Measurements from ENCODE around the gene WDR44. TPM values are rescaled to one million over a fixed set of nuclear protein-coding genes. Genes with fewer than 3 reads are reported as not detected.
A peak's percentile ranks its signal among the peaks of the same experiment; 100 is the strongest.

Gene WDR44
- total and polyA plus RNA-seq, 4 experiments from 2014 or later, result 7.6 to 24.1 (median 15.5) TPM

- H3K27ac Mint-ChIP-seq, result peak overlapping the region in 1 of 7 donors; percentile 24
- POLR2A ChIA-PET (ENCODE audit: partially characterized antibody), result no interaction called here
Observed at GRCh38 chrX:118360429-118361125, 14.7 kb downstream of the WDR44 start.

GRCh38 chrX:118364261-118364660 is 18.4 kb downstream of the WDR44 start:
- H3K9me3 ChIP-seq (ENCODE audit: control insufficient read depth in 1 of 2, low read length in 2 of 2), result no peaks in the 10 kb centered on the region
- peaks cover 3 to 8% of the 10 kb centered on the region in 2 donors for H3K36me3 Mint-ChIP-seq
- ChIA-PET CTCF (ENCODE audit: partially characterized antibody) (no interaction called here), POLR2A (ENCODE audit: partially characterized antibody) (interaction anchor here (0.9 to 1.5 kb wide), 2 partner anchors 10 to 18 kb away, joined by 3 to 4 read pairs; partner anchors contain the start of gene WDR44)
- no peak overlapping the region for H3K4me3 ChIP-seq (ENCODE audit: low read length in 2 of 2)
- peaks cover 16% of the 10 kb centered on the region for H3K4me1 ChIP-seq (ENCODE audit: insufficient read depth, low read length)
- H3K27me3 ChIP-seq (ENCODE audit: insufficient read depth, low read length), result no peaks in the 10 kb centered on the region
- no peaks in the 10 kb centered on the region for H3K27me3 Mint-ChIP-seq
- no peak overlapping the region for H3K4me3 Mint-ChIP-seq
- DNase-seq, result no peak
- H3K9me3 Mint-ChIP-seq, result no peaks in the 10 kb centered on the region
- peaks cover 14 to 22% (median 19%) of the 10 kb centered on the region in 4 donors for H3K4me1 Mint-ChIP-seq
- no peak overlapping the region for H3K27ac ChIP-seq (ENCODE audit: low read depth, low read length)
- intact Hi-C loops (cut with micrococcal nuclease), result no loop called here
- no peaks in the 10 kb centered on the region for H3K36me3 ChIP-seq (ENCODE audit: insufficient read depth, low read length)
- H3K27ac Mint-ChIP-seq, result peak overlapping the region in 2 of 7 donors; percentile 27 to 61

More at GRCh38 chrX:118360429-118361125, 14.7 kb downstream of the WDR44 start:
- DNase-seq, result no peak
- CTCF ChIA-PET (ENCODE audit: partially characterized antibody), result no interaction called here
- H3K9me3 Mint-ChIP-seq, result no peaks in the 10 kb centered on the region
- no peak overlapping the region for H3K27ac ChIP-seq (ENCODE audit: low read depth, low read length)
- H3K4me1 Mint-ChIP-seq, result peaks cover 22 to 29% (median 26%) of the 10 kb centered on the region in 4 donors
- no peak overlapping the region for H3K4me3 ChIP-seq (ENCODE audit: low read length in 2 of 2)
- peaks cover 21% of the 10 kb centered on the region for H3K4me1 ChIP-seq (ENCODE audit: insufficient read depth, low read length)
- no peaks in the 10 kb centered on the region for H3K27me3 Mint-ChIP-seq
- H3K36me3 Mint-ChIP-seq, result no peaks in the 10 kb centered on the region
- H3K4me3 Mint-ChIP-seq, result no peak overlapping the region
- H3K27me3 ChIP-seq (ENCODE audit: insufficient read depth, low read length), result no peaks in the 10 kb centered on the region
- intact Hi-C loops (cut with micrococcal nuclease), result no loop called here
- no peaks in the 10 kb centered on the region for H3K9me3 ChIP-seq (ENCODE audit: control insufficient read depth in 1 of 2, low read length in 2 of 2)
- no peaks in the 10 kb centered on the region for H3K36me3 ChIP-seq (ENCODE audit: insufficient read depth, low read length)

- CTCF ChIA-PET (ENCODE audit: partially characterized antibody), result no interaction called here
- Mint-ChIP-seq H3K9me3 (no peaks in the 10 kb centered on the region), H3K4me3 (no peak overlapping the region), H3K36me3 (peaks cover 5 to 8% of the 10 kb centered on the region in 2 donors), H3K27me3 (no peaks in the 10 kb centered on the region), H3K4me1 (peaks cover 7 to 17% (median 13%) of the 10 kb centered on the region in 4 donors), H3K27ac (no peak overlapping the region)
- H3K27ac ChIP-seq (ENCODE audit: low read depth, low read length), result no peak overlapping the region
- no peaks in the 10 kb centered on the region for H3K36me3 ChIP-seq (ENCODE audit: insufficient read depth, low read length)
- DNase-seq, result no peak
- H3K9me3 ChIP-seq (ENCODE audit: control insufficient read depth in 1 of 2, low read length in 2 of 2), result no peaks in the 10 kb centered on the region
- no peaks in the 10 kb centered on the region for H3K27me3 ChIP-seq (ENCODE audit: insufficient read depth, low read length)
- intact Hi-C loops (cut with micrococcal nuclease), result no loop called here
- no peak overlapping the region for H3K4me3 ChIP-seq (ENCODE audit: low read length in 2 of 2)
- POLR2A ChIA-PET (ENCODE audit: partially characterized antibody), result no interaction called here
- H3K4me1 ChIP-seq (ENCODE audit: insufficient read depth, low read length), result peaks cover 7% of the 10 kb centered on the region
Observed at GRCh38 chrX:118367338-118367737, 21.4 kb downstream of the WDR44 start.

- Mint-ChIP-seq H3K9me3 (no peaks in the 10 kb centered on the region), H3K27ac (no peak overlapping the region), H3K4me1 (peaks cover 4 to 17% (median 9%) of the 10 kb centered on the region in 4 donors), H3K36me3 (peaks cover 5 to 8% of the 10 kb centered on the region in 2 donors), H3K4me3 (no peak overlapping the region), H3K27me3 (no peaks in the 10 kb centered on the region)
- H3K9me3 ChIP-seq (ENCODE audit: control insufficient read depth in 1 of 2, low read length in 2 of 2), result no peaks in the 10 kb centered on the region
- ChIA-PET POLR2A (ENCODE audit: partially characterized antibody) (no interaction called here), CTCF (ENCODE audit: partially characterized antibody) (no interaction called here)
- no peaks in the 10 kb centered on the region for H3K36me3 ChIP-seq (ENCODE audit: insufficient read depth, low read length)
- no peak overlapping the region for H3K4me3 ChIP-seq (ENCODE audit: low read length in 2 of 2)
- H3K4me1 ChIP-seq (ENCODE audit: insufficient read depth, low read length), result peaks cover 7% of the 10 kb centered on the region
- no peak overlapping the region for H3K27ac ChIP-seq (ENCODE audit: low read depth, low read length)
- intact Hi-C loops (cut with micrococcal nuclease), result no loop called here
- H3K27me3 ChIP-seq (ENCODE audit: insufficient read depth, low read length), result no peaks in the 10 kb centered on the region
- no peak for DNase-seq
Observed at GRCh38 chrX:118368398-118368797, 22.5 kb downstream of the WDR44 start.

GRCh38 chrX:118370921-118371624 is 25.2 kb downstream of the WDR44 start:
- H3K36me3 ChIP-seq (ENCODE audit: insufficient read depth, low read length), result no peaks in the 10 kb centered on the region
- no peak overlapping the region for H3K27ac Mint-ChIP-seq
- peaks cover 0 to 5% (median 4%) of the 10 kb centered on the region in 4 donors for H3K4me1 Mint-ChIP-seq
- H3K4me3 Mint-ChIP-seq, result no peak overlapping the region
- DNase-seq, result no peak
- H3K27me3 Mint-ChIP-seq, result no peaks in the 10 kb centered on the region
- CTCF ChIA-PET (ENCODE audit: partially characterized antibody), result no interaction called here
- H3K9me3 ChIP-seq (ENCODE audit: control insufficient read depth in 1 of 2, low read length in 2 of 2), result no peaks in the 10 kb centered on the region
- H3K36me3 Mint-ChIP-seq, result peaks cover 5 to 8% of the 10 kb centered on the region in 2 donors
- H3K27ac ChIP-seq (ENCODE audit: low read depth, low read length), result no peak overlapping the region
- POLR2A ChIA-PET (ENCODE audit: partially characterized antibody), result no interaction called here
- H3K4me1 ChIP-seq (ENCODE audit: insufficient read depth, low read length), result no peaks in the 10 kb centered on the region
- no peaks in the 10 kb centered on the region for H3K27me3 ChIP-seq (ENCODE audit: insufficient read depth, low read length)
- intact Hi-C loops (cut with micrococcal nuclease), result no loop called here
- H3K4me3 ChIP-seq (ENCODE audit: low read length in 2 of 2), result no peak overlapping the region
- H3K9me3 Mint-ChIP-seq, result no peaks in the 10 kb centered on the region

GRCh38 chrX:118373538-118373937 is 27.6 kb downstream of the WDR44 start:
- Histone ChIP-seq H3K27me3 (ENCODE audit: insufficient read depth, low read length) (no peaks in the 10 kb centered on the region), H3K4me3 (ENCODE audit: low read length in 2 of 2) (no peak overlapping the region), H3K27ac (ENCODE audit: low read depth, low read length) (no peak overlapping the region), H3K9me3 (ENCODE audit: control insufficient read depth in 1 of 2, low read length in 2 of 2) (no peaks in the 10 kb centered on the region), H3K36me3 (ENCODE audit: insufficient read depth, low read length) (no peaks in the 10 kb centered on the region), H3K4me1 (ENCODE audit: insufficient read depth, low read length) (no peaks in the 10 kb centered on the region)
- H3K36me3 Mint-ChIP-seq, result peaks cover 0 to 2% of the 10 kb centered on the region in 2 donors
- no peaks in the 10 kb centered on the region for H3K9me3 Mint-ChIP-seq
- ChIA-PET CTCF (ENCODE audit: partially characterized antibody) (no interaction called here), POLR2A (ENCODE audit: partially characterized antibody) (no interaction called here)
- no peak for DNase-seq
- no peak overlapping the region for H3K4me3 Mint-ChIP-seq
- H3K4me1 Mint-ChIP-seq, result peaks cover 0 to 5% (median 4%) of the 10 kb centered on the region in 4 donors
- intact Hi-C loops (cut with micrococcal nuclease), result no loop called here
- H3K27ac Mint-ChIP-seq, result no peak overlapping the region
- H3K27me3 Mint-ChIP-seq, result no peaks in the 10 kb centered on the region

- Mint-ChIP-seq H3K36me3 (no peaks in the 10 kb centered on the region), H3K9me3 (no peaks in the 10 kb centered on the region), H3K4me3 (no peak overlapping the region), H3K27ac (no peak overlapping the region), H3K27me3 (no peaks in the 10 kb centered on the region), H3K4me1 (peaks cover 0 to 3% (median under 1%) of the 10 kb centered on the region in 4 donors)
- no peak for DNase-seq
- H3K4me3 ChIP-seq (ENCODE audit: low read length in 2 of 2), result no peak overlapping the region
- H3K27ac ChIP-seq (ENCODE audit: low read depth, low read length), result no peak overlapping the region
- CTCF ChIA-PET (ENCODE audit: partially characterized antibody), result no interaction called here
- no peaks in the 10 kb centered on the region for H3K4me1 ChIP-seq (ENCODE audit: insufficient read depth, low read length)
- POLR2A ChIA-PET (ENCODE audit: partially characterized antibody), result no interaction called here
- H3K9me3 ChIP-seq (ENCODE audit: control insufficient read depth in 1 of 2, low read length in 2 of 2), result no peaks in the 10 kb centered on the region
- no peaks in the 10 kb centered on the region for H3K36me3 ChIP-seq (ENCODE audit: insufficient read depth, low read length)
- no peaks in the 10 kb centered on the region for H3K27me3 ChIP-seq (ENCODE audit: insufficient read depth, low read length)
- intact Hi-C loops (cut with micrococcal nuclease), result no loop called here
Observed at GRCh38 chrX:118383120-118383519, 37.2 kb downstream of the WDR44 start.

Data from CD4-positive, alpha-beta memory T cell (primary cell).